ENCODE measurements around the gene ERC2.
A peak's percentile ranks its signal among the peaks of the same experiment; 100 is the strongest.

ERC2 gene

GRCh38 chr3:55494976-55495375 is 973.3 kb downstream of the ERC2 start:
- H3K9me3 ChIP-seq (ENCODE audit: control insufficient read depth, insufficient read depth, low read length) = no peaks in the 10 kb centered on the region
- H3K9ac ChIP-seq (ENCODE audit: low read depth, low read length) = no peak overlapping the region
- H3K36me3 ChIP-seq (ENCODE audit: insufficient read depth, low read length) = no peaks in the 10 kb centered on the region
- H3K4me1 ChIP-seq (ENCODE audit: insufficient read depth, low read length) = peaks cover 5% of the 10 kb centered on the region; the same call in 1 of the 2 replicates

GRCh38 chr3:55492976-55493375 is 975.3 kb downstream of the ERC2 start:
- no peak overlapping the region for H3K9ac ChIP-seq (ENCODE audit: low read depth, low read length)
- no peaks in the 10 kb centered on the region for H3K36me3 ChIP-seq (ENCODE audit: insufficient read depth, low read length)
- peaks cover 5% of the 10 kb centered on the region; the same call in 1 of the 2 replicates for H3K4me1 ChIP-seq (ENCODE audit: insufficient read depth, low read length)
- H3K9me3 ChIP-seq (ENCODE audit: control insufficient read depth, insufficient read depth, low read length) = no peaks in the 10 kb centered on the region

- H3K9ac ChIP-seq (ENCODE audit: low read depth, low read length) = no peak overlapping the region
- H3K4me1 ChIP-seq (ENCODE audit: insufficient read depth, low read length) = peaks cover 5% of the 10 kb centered on the region; the same call in 1 of the 2 replicates
- H3K9me3 ChIP-seq (ENCODE audit: control insufficient read depth, insufficient read depth, low read length) = no peaks in the 10 kb centered on the region
- H3K36me3 ChIP-seq (ENCODE audit: insufficient read depth, low read length) = no peaks in the 10 kb centered on the region
Measured at GRCh38 chr3:55491296-55491816, 976.9 kb downstream of the ERC2 start.

- H3K4me1 ChIP-seq (ENCODE audit: insufficient read depth, low read length) = peaks cover 5% of the 10 kb centered on the region; the same call in 1 of the 2 replicates
- H3K9me3 ChIP-seq (ENCODE audit: control insufficient read depth, insufficient read depth, low read length) = no peaks in the 10 kb centered on the region
- H3K9ac ChIP-seq (ENCODE audit: low read depth, low read length) = 0 out of 2 replicates have a peak overlapping the region, but pooled peaks have one; percentile 83
- H3K36me3 ChIP-seq (ENCODE audit: insufficient read depth, low read length) = no peaks in the 10 kb centered on the region
Measured at GRCh38 chr3:55490276-55490913, 977.9 kb downstream of the ERC2 start.

- no peaks in the 10 kb centered on the region for H3K9me3 ChIP-seq (ENCODE audit: control insufficient read depth, insufficient read depth, low read length)
- H3K9ac ChIP-seq (ENCODE audit: low read depth, low read length) = peak overlapping the region; percentile 83
- no peaks in the 10 kb centered on the region for H3K36me3 ChIP-seq (ENCODE audit: insufficient read depth, low read length)
- peaks cover 5% of the 10 kb centered on the region; the same call in 1 of the 2 replicates for H3K4me1 ChIP-seq (ENCODE audit: insufficient read depth, low read length)
Measured at GRCh38 chr3:55489798-55490132, 978.5 kb downstream of the ERC2 start.

GRCh38 chr3:55488398-55489055 is 979.7 kb downstream of the ERC2 start:
- Histone ChIP-seq H3K4me1 (ENCODE audit: insufficient read depth, low read length) (peaks cover 5% of the 10 kb centered on the region; the same call in 1 of the 2 replicates), H3K9ac (ENCODE audit: low read depth, low read length) (peak overlapping the region; percentile 83)

GRCh38 chr3:55487381-55488241 is 980.7 kb downstream of the ERC2 start:
- H3K9me3 ChIP-seq (ENCODE audit: control insufficient read depth, insufficient read depth, low read length) = no peaks in the 10 kb centered on the region; the same call in 1 of the 2 replicates
- no peaks in the 10 kb centered on the region for H3K36me3 ChIP-seq (ENCODE audit: insufficient read depth, low read length)
- peak overlapping the region; percentile 83 for H3K9ac ChIP-seq (ENCODE audit: low read depth, low read length)
- peaks cover 5% of the 10 kb centered on the region; the same call in 1 of the 2 replicates for H3K4me1 ChIP-seq (ENCODE audit: insufficient read depth, low read length)

More at GRCh38 chr3:55488398-55489055, 979.7 kb downstream of the ERC2 start:
- no peaks in the 10 kb centered on the region; the same call in 1 of the 2 replicates for H3K9me3 ChIP-seq (ENCODE audit: control insufficient read depth, insufficient read depth, low read length)
- no peaks in the 10 kb centered on the region for H3K36me3 ChIP-seq (ENCODE audit: insufficient read depth, low read length)

- Histone ChIP-seq H3K4me1 (ENCODE audit: insufficient read depth, low read length) (peaks cover 5% of the 10 kb centered on the region; the same call in 1 of the 2 replicates), H3K9me3 (ENCODE audit: control insufficient read depth, insufficient read depth, low read length) (no peaks in the 10 kb centered on the region; the same call in 1 of the 2 replicates), H3K36me3 (ENCODE audit: insufficient read depth, low read length) (no peaks in the 10 kb centered on the region), H3K9ac (ENCODE audit: low read depth, low read length) (peak within 1 kb of the TSS; percentile 83)
Measured at GRCh38 chr3:55486857-55487380, 981.3 kb downstream of the ERC2 start, which contains the start of gene WNT5A. WNT5A (minus strand) TSS chr3:55487306; CDS start chr3:55486985, 321 bp downstream.

GRCh38 chr3:55486101-55486856 is 982.0 kb downstream of the ERC2 start:
- Histone ChIP-seq H3K9ac (ENCODE audit: low read depth, low read length) (peak overlapping the region; percentile 83), H3K36me3 (ENCODE audit: insufficient read depth, low read length) (no peaks in the 10 kb centered on the region), H3K9me3 (ENCODE audit: control insufficient read depth, insufficient read depth, low read length) (no peaks in the 10 kb centered on the region; the same call in 1 of the 2 replicates), H3K4me1 (ENCODE audit: insufficient read depth, low read length) (peaks cover 5% of the 10 kb centered on the region; the same call in 1 of the 2 replicates)

GRCh38 chr3:55484801-55485791 is 983.2 kb downstream of the ERC2 start:
- Histone ChIP-seq H3K9me3 (ENCODE audit: control insufficient read depth, insufficient read depth, low read length) (no peaks in the 10 kb centered on the region; the same call in 1 of the 2 replicates), H3K9ac (ENCODE audit: low read depth, low read length) (peak overlapping the region; percentile 83), H3K36me3 (ENCODE audit: insufficient read depth, low read length) (no peaks in the 10 kb centered on the region), H3K4me1 (ENCODE audit: insufficient read depth, low read length) (no peaks in the 10 kb centered on the region; the same call in 1 of the 2 replicates)

- Histone ChIP-seq H3K9ac (ENCODE audit: low read depth, low read length) (peak overlapping the region; percentile 52; the same call in 1 of the 2 replicates), H3K4me1 (ENCODE audit: insufficient read depth, low read length) (no peaks in the 10 kb centered on the region; the same call in 1 of the 2 replicates), H3K9me3 (ENCODE audit: control insufficient read depth, insufficient read depth, low read length) (no peaks in the 10 kb centered on the region; the same call in 1 of the 2 replicates), H3K36me3 (ENCODE audit: insufficient read depth, low read length) (no peaks in the 10 kb centered on the region)
Measured at GRCh38 chr3:55484191-55484689, 984.0 kb downstream of the ERC2 start.
